HEK293 (cell line): Measurements from ENCODE around the gene DAAM2.

ENCODE experiments used
- CTCF ChIA-PET: fragments of 350-600 bp; formaldehyde crosslinking; extraction: SDS; loops from one replicate; lab custom pipeline; 2021; ENCODE audit warnings: antibody characterized with exemption; lab: Yijun Ruan, JAX
- POLR2A ChIA-PET: fragments of 300-600 bp; formaldehyde crosslinking; extraction: SDS; loops from one replicate; lab custom pipeline; 2020; ENCODE audit warnings: antibody characterized with exemption, inconsistent platforms; lab: Yijun Ruan, JAX
- H3K27ac ChIP-seq: fragments of 200-500 bp; sonication (Bioruptor generic); 2 replicates; pipeline ENCODE4 v1.5.1; 2014; ENCODE audit warnings: low read depth, low read length, control low read depth, inconsistent platforms; ENCODE audit errors: extremely low read depth
- H3K36me3 ChIP-seq, 2 experiments: fragments of 200-500 bp in 1 of 2; sonication (Bioruptor generic) in 1 of 2; 1 replicate in 1 of 2; 2 replicates in 1 of 2; pipeline ENCODE4 v1.5.1; 2014 to 2017; ENCODE audit warnings: inconsistent platforms in 2 of 2, low read length in 2 of 2; ENCODE audit not compliant: control insufficient read depth in 2 of 2, insufficient read depth in 1 of 2
- H3K4me1 ChIP-seq: fragments of 200-500 bp; sonication (Bioruptor generic); 2 replicates; pipeline ENCODE4 v1.5.1; 2014; ENCODE audit warnings: mild to moderate bottlenecking, low read length, inconsistent platforms; ENCODE audit not compliant: control insufficient read depth, insufficient read depth
- H3K4me3 ChIP-seq: 2 replicates; pipeline ENCODE4 v1.5.1; 2011; ENCODE audit warnings: low read depth, mild to moderate bottlenecking, control low read depth, low read length, moderate library complexity
- H3K9me3 ChIP-seq: fragments of 200-500 bp; sonication (Bioruptor generic); 2 replicates; pipeline ENCODE4 v1.5.1; 2014; ENCODE audit warnings: low read depth, low read length, inconsistent platforms; ENCODE audit not compliant: control insufficient read depth, insufficient read depth
- GLI4 ChIP-seq: fragments of 450-650 bp; formaldehyde crosslinking; IDR thresholded peaks from 2 replicates; pipeline ENCODE4 v1.5.1; 2016; ENCODE audit warnings: missing biosample characterization, missing genetic modification characterization
- IKZF3 ChIP-seq: fragments of 450-650 bp; IDR thresholded peaks from 2 replicates; pipeline ENCODE4 v1.5.0; 2018; ENCODE audit warnings: missing biosample characterization, mild to moderate bottlenecking, missing genetic modification characterization, moderate library complexity
- MYNN ChIP-seq: fragments of 450-650 bp; formaldehyde crosslinking; IDR thresholded peaks from 2 replicates; pipeline ENCODE4 v1.5.1; 2016; ENCODE audit warnings: missing biosample characterization, missing genetic modification characterization, borderline replicate concordance
- PRDM4 ChIP-seq: fragments of 450-650 bp; formaldehyde crosslinking; IDR thresholded peaks from 2 replicates; pipeline ENCODE4 v1.5.1; 2017; ENCODE audit warnings: missing biosample characterization, missing genetic modification characterization
- TRIM28 ChIP-seq: IDR thresholded peaks from 2 replicates; pipeline ENCODE4 v1.6.1; 2011; ENCODE audit warnings: low read length, control low read depth, borderline replicate concordance
- ZBTB17 ChIP-seq: fragments of 450-650 bp; formaldehyde crosslinking; IDR thresholded peaks from 2 replicates; pipeline ENCODE4 v1.5.1; 2016; ENCODE audit warnings: missing biosample characterization, missing genetic modification characterization
- ZBTB7A ChIP-seq: fragments of 450-650 bp; formaldehyde crosslinking; IDR thresholded peaks from 2 replicates; pipeline ENCODE4 v1.5.1; 2016; ENCODE audit warnings: low read depth, missing biosample characterization, missing genetic modification characterization
- ZFHX2 ChIP-seq: fragments of 450-650 bp; formaldehyde crosslinking; conservative IDR thresholded peaks from 2 replicates; pipeline ENCODE4 v1.5.1; 2016; ENCODE audit warnings: missing biosample characterization, missing genetic modification characterization
- ZFP41 ChIP-seq: fragments of 450-650 bp; formaldehyde crosslinking; IDR thresholded peaks from 2 replicates; pipeline ENCODE4 v1.5.1; 2016; ENCODE audit warnings: missing biosample characterization, missing genetic modification characterization, borderline replicate concordance
- ZNF10 ChIP-seq: fragments of 450-650 bp; formaldehyde crosslinking; IDR thresholded peaks from 2 replicates; pipeline ENCODE4 v1.5.1; 2017; ENCODE audit warnings: missing biosample characterization, missing genetic modification characterization
- ZNF16 ChIP-seq: fragments of 450-650 bp; formaldehyde crosslinking; IDR thresholded peaks from 2 replicates; pipeline ENCODE4 v1.5.1; 2016; ENCODE audit warnings: low read depth, missing biosample characterization, missing genetic modification characterization
- ZNF169 ChIP-seq: fragments of 450-650 bp; formaldehyde crosslinking; IDR thresholded peaks from 2 replicates; pipeline ENCODE4 v1.5.1; 2016; ENCODE audit warnings: missing biosample characterization, missing genetic modification characterization
- ZNF18 ChIP-seq: fragments of 450-650 bp; formaldehyde crosslinking; IDR thresholded peaks from 2 replicates; pipeline ENCODE4 v1.5.1; 2016; ENCODE audit warnings: missing biosample characterization, missing genetic modification characterization
- ZNF341 ChIP-seq: fragments of 450-650 bp; formaldehyde crosslinking; IDR thresholded peaks from 2 replicates; pipeline ENCODE4; 2016; ENCODE audit warnings: low read depth, missing biosample characterization, missing genetic modification characterization
- ZNF433 ChIP-seq: fragments of 450-650 bp; formaldehyde crosslinking; IDR thresholded peaks from 2 replicates; pipeline ENCODE4 v1.5.1; 2016; ENCODE audit warnings: missing biosample characterization, missing genetic modification characterization, low read depth
- ZNF521 ChIP-seq: fragments of 450-650 bp; formaldehyde crosslinking; IDR thresholded peaks from 2 replicates; pipeline ENCODE4 v1.5.1; 2017; ENCODE audit warnings: missing biosample characterization, mild to moderate bottlenecking, missing genetic modification characterization
- ZNF544 ChIP-seq: fragments of 450-650 bp; formaldehyde crosslinking; IDR thresholded peaks from 2 replicates; pipeline ENCODE4 v1.5.0; 2017; ENCODE audit warnings: missing biosample characterization, missing genetic modification characterization
- ZNF555 ChIP-seq: fragments of 450-650 bp; formaldehyde crosslinking; conservative IDR thresholded peaks from 2 replicates; pipeline ENCODE4 v1.5.1; 2017; ENCODE audit warnings: missing biosample characterization, mild to moderate bottlenecking, missing genetic modification characterization, inconsistent platforms
- ZNF596 ChIP-seq: fragments of 450-650 bp; IDR thresholded peaks from 2 replicates; pipeline ENCODE4 v1.5.0; 2018; ENCODE audit warnings: missing biosample characterization, mild to moderate bottlenecking, missing genetic modification characterization, moderate library complexity
- ZNF624 ChIP-seq: fragments of 450-650 bp; formaldehyde crosslinking; IDR thresholded peaks from 2 replicates; pipeline ENCODE4 v1.5.1; 2017; ENCODE audit warnings: missing biosample characterization, missing genetic modification characterization
- ZNF768 ChIP-seq: fragments of 450-650 bp; formaldehyde crosslinking; IDR thresholded peaks from 2 replicates; pipeline ENCODE4 v1.5.1; 2018; ENCODE audit warnings: missing biosample characterization, mild to moderate bottlenecking, missing genetic modification characterization
- ZNF830 ChIP-seq: fragments of 450-650 bp; IDR thresholded peaks from 2 replicates; pipeline ENCODE4 v1.5.0; 2018; ENCODE audit warnings: missing biosample characterization, missing genetic modification characterization, low read depth, mild to moderate bottlenecking, moderate library complexity
- TF ChIP-seq, protein P1 (sequence below): fragments of 450-650 bp; formaldehyde crosslinking; optimal IDR thresholded peaks from 2 replicates; pipeline ENCODE3; 2016; ENCODE audit warnings: missing biosample characterization, mild to moderate bottlenecking, missing genetic modification characterization
- TF ChIP-seq, protein P2 (sequence below): fragments of 450-650 bp; formaldehyde crosslinking; IDR thresholded peaks from 2 replicates; pipeline ENCODE4 v1.5.1; 2016; ENCODE audit warnings: missing biosample characterization, missing genetic modification characterization, low read depth
- TF ChIP-seq, protein P3 (sequence below): fragments of 450-650 bp; formaldehyde crosslinking; IDR thresholded peaks from 2 replicates; pipeline ENCODE4 v1.5.1; 2016; ENCODE audit warnings: missing biosample characterization, missing genetic modification characterization

The DAAM2 gene

GRCh38 chr6:39948199-39948791 lies 156.1 kb downstream of the DAAM2 start:
- CTCF ChIA-PET = no interaction called here
- POLR2A ChIA-PET = no interaction called here
- no peaks in the 10 kb centered on the region for H3K4me1 ChIP-seq
- no peak overlapping the region for H3K4me3 ChIP-seq
- no peak overlapping the region for H3K27ac ChIP-seq
- TF ChIP-seq GLI4 (tag by site-specific recombination) (no peak), ZNF433 (tag by site-specific recombination) (no peak), ZNF830 (tag by site-specific recombination) (no peak), ZNF624 (tag by site-specific recombination) (no peak), ZNF596 (tag by site-specific recombination) (no peak), ZNF521 (tag by site-specific recombination) (no peak), ZNF169 (tag by site-specific recombination) (no peak), ZNF768 (tag by site-specific recombination) (no peak), TRIM28 (no peak), ZFHX2 (no peak), ZNF555 (no peak), MYNN (tag by site-specific recombination) (no peak)
- TF ChIP-seq, protein P1, sequence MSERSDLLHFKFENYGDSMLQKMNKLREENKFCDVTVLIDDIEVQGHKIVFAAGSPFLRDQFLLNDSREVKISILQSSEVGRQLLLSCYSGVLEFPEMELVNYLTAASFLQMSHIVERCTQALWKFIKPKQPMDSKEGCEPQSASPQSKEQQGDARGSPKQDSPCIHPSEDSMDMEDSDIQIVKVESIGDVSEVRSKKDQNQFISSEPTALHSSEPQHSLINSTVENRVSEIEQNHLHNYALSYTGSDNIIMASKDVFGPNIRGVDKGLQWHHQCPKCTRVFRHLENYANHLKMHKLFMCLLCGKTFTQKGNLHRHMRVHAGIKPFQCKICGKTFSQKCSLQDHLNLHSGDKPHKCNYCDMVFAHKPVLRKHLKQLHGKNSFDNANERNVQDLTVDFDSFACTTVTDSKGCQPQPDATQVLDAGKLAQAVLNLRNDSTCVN (tag by site-specific recombination) = no peak
- H3K9me3 ChIP-seq = no peaks in the 10 kb centered on the region
- no peaks in the 10 kb centered on the region for H3K36me3 ChIP-seq

- POLR2A ChIA-PET = no interaction called here
- Histone ChIP-seq H3K4me3 (no peak overlapping the region), H3K27ac (no peak overlapping the region), H3K9me3 (no peaks in the 10 kb centered on the region), H3K36me3 (no peaks in the 10 kb centered on the region), H3K4me1 (no peaks in the 10 kb centered on the region)
- CTCF ChIA-PET = interaction anchor here (0.6 kb wide), 1 partner anchor 11 kb away, joined by 3 read pairs; no protein-coding TSS in a partner anchor
- no peak for TF ChIP-seq ZNF18 (tag by site-specific recombination)
- TF ChIP-seq ZNF341 (tag by site-specific recombination) = no peak
- no peak for TF ChIP-seq TRIM28
- no peak for TF ChIP-seq ZBTB7A (tag by site-specific recombination)
- no peak for TF ChIP-seq PRDM4
- TF ChIP-seq, protein P2, sequence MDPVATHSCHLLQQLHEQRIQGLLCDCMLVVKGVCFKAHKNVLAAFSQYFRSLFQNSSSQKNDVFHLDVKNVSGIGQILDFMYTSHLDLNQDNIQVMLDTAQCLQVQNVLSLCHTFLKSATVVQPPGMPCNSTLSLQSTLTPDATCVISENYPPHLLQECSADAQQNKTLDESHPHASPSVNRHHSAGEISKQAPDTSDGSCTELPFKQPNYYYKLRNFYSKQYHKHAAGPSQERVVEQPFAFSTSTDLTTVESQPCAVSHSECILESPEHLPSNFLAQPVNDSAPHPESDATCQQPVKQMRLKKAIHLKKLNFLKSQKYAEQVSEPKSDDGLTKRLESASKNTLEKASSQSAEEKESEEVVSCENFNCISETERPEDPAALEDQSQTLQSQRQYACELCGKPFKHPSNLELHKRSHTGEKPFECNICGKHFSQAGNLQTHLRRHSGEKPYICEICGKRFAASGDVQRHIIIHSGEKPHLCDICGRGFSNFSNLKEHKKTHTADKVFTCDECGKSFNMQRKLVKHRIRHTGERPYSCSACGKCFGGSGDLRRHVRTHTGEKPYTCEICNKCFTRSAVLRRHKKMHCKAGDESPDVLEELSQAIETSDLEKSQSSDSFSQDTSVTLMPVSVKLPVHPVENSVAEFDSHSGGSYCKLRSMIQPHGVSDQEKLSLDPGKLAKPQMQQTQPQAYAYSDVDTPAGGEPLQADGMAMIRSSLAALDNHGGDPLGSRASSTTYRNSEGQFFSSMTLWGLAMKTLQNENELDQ = no peak
- TF ChIP-seq, protein P3, sequence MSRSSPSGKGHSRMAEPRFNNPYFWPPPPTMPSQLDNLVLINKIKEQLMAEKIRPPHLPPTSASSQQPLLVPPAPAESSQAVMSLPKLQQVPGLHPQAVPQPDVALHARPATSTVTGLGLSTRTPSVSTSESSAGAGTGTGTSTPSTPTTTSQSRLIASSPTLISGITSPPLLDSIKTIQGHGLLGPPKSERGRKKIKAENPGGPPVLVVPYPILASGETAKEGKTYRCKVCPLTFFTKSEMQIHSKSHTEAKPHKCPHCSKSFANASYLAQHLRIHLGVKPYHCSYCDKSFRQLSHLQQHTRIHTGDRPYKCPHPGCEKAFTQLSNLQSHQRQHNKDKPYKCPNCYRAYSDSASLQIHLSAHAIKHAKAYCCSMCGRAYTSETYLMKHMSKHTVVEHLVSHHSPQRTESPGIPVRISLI (tag by site-specific recombination) = no peak
- TF ChIP-seq ZNF624 (tag by site-specific recombination) = no peak
- TF ChIP-seq ZFP41 (tag by site-specific recombination) = no peak
- no peak for TF ChIP-seq IKZF3 (tag by site-specific recombination)
- no peak for TF ChIP-seq ZNF10 (tag by site-specific recombination)
- TF ChIP-seq ZNF16 (tag by site-specific recombination) = no peak
- no peak for TF ChIP-seq ZNF544
- no peak for TF ChIP-seq ZBTB17 (tag by site-specific recombination)
Measured at GRCh38 chr6:39950125-39950720, 158.0 kb downstream of the DAAM2 start.
